ENCODE measurements around the gene DSCAM.

GRCh38 chr21:40422896-40423635, 423.9 kb downstream of the DSCAM start:
- TF ChIP-seq CTCF (IDR thresholded peaks at IDR 0.05; ENCODE audit: insufficient read depth, low read length, poor library complexity, severe bottlenecking) (no peak), EZH2phosphoT487 (conservative IDR thresholded peaks at IDR 0.05; ENCODE audit: low read length) (no peak)

Measured in SU-DHL-6 (cell line).